GM18505 (cell line): ENCODE measurements around the gene ARGFX.
"Not testable (repeated sequence)": the region's sequence is repeated elsewhere in the genome, so short reads cannot be mapped to it uniquely, and the experiment has no call there.

Experiments used
- ATAC-seq: cut with Tn5 transposase; IDR thresholded peaks from one replicate; pipeline ENCODE4 v1.9.1; 2021; ENCODE audit not compliant: unreplicated experiment
- POLR2A ChIP-seq: IDR thresholded peaks from 4 replicates; pipeline ENCODE4 v1.6.1; 2011; ENCODE audit warnings: borderline replicate concordance; ENCODE audit not compliant: insufficient read depth, insufficient read length; ENCODE audit errors: extremely low read depth

Gene ARGFX

GRCh38 chr3:121574449-121574848, 6.7 kb downstream of the ARGFX start:
- ATAC-seq = no peak
- no peak for TF ChIP-seq POLR2A

GRCh38 chr3:121581691-121582090, 13.9 kb downstream of the ARGFX start:
- no peak for TF ChIP-seq POLR2A
- ATAC-seq = no peak

GRCh38 chr3:121584418-121584817, 16.7 kb downstream of the ARGFX start:
- no peak for TF ChIP-seq POLR2A
- no peak for ATAC-seq

- no peak for ATAC-seq
- no peak for TF ChIP-seq POLR2A
These were observed 25.3 kb downstream of the ARGFX start, which contains the start of gene FBXO40 for GRCh38 chr3:121592856-121593702. Gene FBXO40 (plus strand): TSS chr3:121593379. CDS start chr3:121620576, 27,197 bp downstream.

- ATAC-seq = not testable (repeated sequence)
These were observed 26.1 kb downstream of the ARGFX start for GRCh38 chr3:121593806-121594205.

- no peak for ATAC-seq
- TF ChIP-seq POLR2A = no peak
These were observed 27.1 kb downstream of the ARGFX start for GRCh38 chr3:121594850-121595249.

GRCh38 chr3:121595765-121596406, 28.1 kb downstream of the ARGFX start:
- ATAC-seq = no peak
- no peak for TF ChIP-seq POLR2A

GRCh38 chr3:121598564-121598963, 30.8 kb downstream of the ARGFX start:
- ATAC-seq = no peak
- TF ChIP-seq POLR2A = no peak

GRCh38 chr3:121599900-121600299, 32.2 kb downstream of the ARGFX start:
- ATAC-seq = not testable (repeated sequence)

GRCh38 chr3:121601212-121601812, 33.6 kb downstream of the ARGFX start:
- no peak for TF ChIP-seq POLR2A
- no peak for ATAC-seq

GRCh38 chr3:121604759-121605158, 37.0 kb downstream of the ARGFX start:
- TF ChIP-seq POLR2A = no peak
- ATAC-seq = no peak

GRCh38 chr3:121606106-121606505, 38.4 kb downstream of the ARGFX start:
- ATAC-seq = no peak
- TF ChIP-seq POLR2A = no peak
